ENCODE data around the gene ASAP3.

ASAP3 gene

GRCh38 chr1:23438545-23438944 lies 45.4 kb downstream of the ASAP3 start:
- ATAC-seq, result no peak
- TF ChIP-seq ZNF70 (CRISPR knock-in tag; IDR thresholded peaks at IDR 0.05), result no peak
- TF ChIP-seq ARNTL (CRISPR knock-in tag; IDR thresholded peaks at IDR 0.05; ENCODE audit: borderline replicate concordance, low read depth), result no peak
- TF ChIP-seq ZNF8 (CRISPR knock-in tag; IDR thresholded peaks at IDR 0.05), result no peak
- TF ChIP-seq PATZ1 (CRISPR knock-in tag; IDR thresholded peaks at IDR 0.05; ENCODE audit: borderline replicate concordance), result no peak
- no peak for TF ChIP-seq TSHZ2 (CRISPR knock-in tag; IDR thresholded peaks at IDR 0.05)
- no peak for TF ChIP-seq ZC3H10 (CRISPR knock-in tag; IDR thresholded peaks at IDR 0.05)
- no peak for TF ChIP-seq ZFP3 (CRISPR knock-in tag; IDR thresholded peaks at IDR 0.05)
- TF ChIP-seq GLIS3 (CRISPR knock-in tag; IDR thresholded peaks at IDR 0.05), result no peak
- TF ChIP-seq POU6F1 (CRISPR knock-in tag; IDR thresholded peaks at IDR 0.05; ENCODE audit: borderline replicate concordance, low read depth), result no peak
- no peak for TF ChIP-seq ZFP30 (CRISPR knock-in tag; IDR thresholded peaks at IDR 0.05)
- no peak for TF ChIP-seq SNAI2 (CRISPR knock-in tag; IDR thresholded peaks at IDR 0.05)
- no peak for TF ChIP-seq RARB (CRISPR knock-in tag; IDR thresholded peaks at IDR 0.05)
- no peak for TF ChIP-seq CSDC2 (CRISPR knock-in tag; IDR thresholded peaks at IDR 0.05)
- no peak for TF ChIP-seq PPARA (CRISPR knock-in tag; IDR thresholded peaks at IDR 0.05; ENCODE audit: borderline replicate concordance)
- no peak for TF ChIP-seq BACH2 (CRISPR knock-in tag; IDR thresholded peaks at IDR 0.05; ENCODE audit: borderline replicate concordance)
- no peak for TF ChIP-seq ESRRG (CRISPR knock-in tag; IDR thresholded peaks at IDR 0.05)
- no peak for TF ChIP-seq ZNF565 (CRISPR knock-in tag; conservative IDR thresholded peaks at IDR 0.05; ENCODE audit: low read depth)
- TF ChIP-seq TOX (CRISPR knock-in tag; IDR thresholded peaks at IDR 0.05; ENCODE audit: borderline replicate concordance), result no peak
- no peak for TF ChIP-seq OSR1 (CRISPR knock-in tag; IDR thresholded peaks at IDR 0.05)
- no peak for TF ChIP-seq TCF4 (CRISPR knock-in tag; IDR thresholded peaks at IDR 0.05; ENCODE audit: borderline replicate concordance)

- TF ChIP-seq BACH2 (CRISPR knock-in tag; IDR thresholded peaks at IDR 0.05; ENCODE audit: borderline replicate concordance) (no peak), CSDC2 (CRISPR knock-in tag; IDR thresholded peaks at IDR 0.05) (no peak), OSR1 (CRISPR knock-in tag; IDR thresholded peaks at IDR 0.05) (no peak), GLIS3 (CRISPR knock-in tag; IDR thresholded peaks at IDR 0.05) (no peak), ISL1 (CRISPR knock-in tag; IDR thresholded peaks at IDR 0.05) (no peak), ZNF70 (CRISPR knock-in tag; IDR thresholded peaks at IDR 0.05) (no peak), TSHZ2 (CRISPR knock-in tag; IDR thresholded peaks at IDR 0.05) (no peak), CSRNP3 (CRISPR knock-in tag; IDR thresholded peaks at IDR 0.05) (no peak), ZC3H10 (CRISPR knock-in tag; IDR thresholded peaks at IDR 0.05) (no peak), ZNF8 (CRISPR knock-in tag; IDR thresholded peaks at IDR 0.05) (no peak), ZFP30 (CRISPR knock-in tag; IDR thresholded peaks at IDR 0.05) (no peak), TOX (CRISPR knock-in tag; IDR thresholded peaks at IDR 0.05; ENCODE audit: borderline replicate concordance) (no peak)
- ATAC-seq, result no peak
These were observed 46.7 kb downstream of the ASAP3 start for GRCh38 chr1:23437355-23437664.
